ENCODE results near the gene DRC1. TPM values are rescaled to one million over a fixed set of nuclear protein-coding genes. Genes with fewer than 3 reads are reported as not detected.
A peak's percentile ranks its signal among the peaks of the same experiment; 100 is the strongest.
"Not testable (repeated sequence)": the region's sequence is repeated elsewhere in the genome, so short reads cannot be mapped to it uniquely, and the experiment has no call there.

Gene DRC1
- polyA plus RNA-seq, 10 donors: 0.10 to 0.28 (median 0.19) TPM; not detected in 3

DNA sequence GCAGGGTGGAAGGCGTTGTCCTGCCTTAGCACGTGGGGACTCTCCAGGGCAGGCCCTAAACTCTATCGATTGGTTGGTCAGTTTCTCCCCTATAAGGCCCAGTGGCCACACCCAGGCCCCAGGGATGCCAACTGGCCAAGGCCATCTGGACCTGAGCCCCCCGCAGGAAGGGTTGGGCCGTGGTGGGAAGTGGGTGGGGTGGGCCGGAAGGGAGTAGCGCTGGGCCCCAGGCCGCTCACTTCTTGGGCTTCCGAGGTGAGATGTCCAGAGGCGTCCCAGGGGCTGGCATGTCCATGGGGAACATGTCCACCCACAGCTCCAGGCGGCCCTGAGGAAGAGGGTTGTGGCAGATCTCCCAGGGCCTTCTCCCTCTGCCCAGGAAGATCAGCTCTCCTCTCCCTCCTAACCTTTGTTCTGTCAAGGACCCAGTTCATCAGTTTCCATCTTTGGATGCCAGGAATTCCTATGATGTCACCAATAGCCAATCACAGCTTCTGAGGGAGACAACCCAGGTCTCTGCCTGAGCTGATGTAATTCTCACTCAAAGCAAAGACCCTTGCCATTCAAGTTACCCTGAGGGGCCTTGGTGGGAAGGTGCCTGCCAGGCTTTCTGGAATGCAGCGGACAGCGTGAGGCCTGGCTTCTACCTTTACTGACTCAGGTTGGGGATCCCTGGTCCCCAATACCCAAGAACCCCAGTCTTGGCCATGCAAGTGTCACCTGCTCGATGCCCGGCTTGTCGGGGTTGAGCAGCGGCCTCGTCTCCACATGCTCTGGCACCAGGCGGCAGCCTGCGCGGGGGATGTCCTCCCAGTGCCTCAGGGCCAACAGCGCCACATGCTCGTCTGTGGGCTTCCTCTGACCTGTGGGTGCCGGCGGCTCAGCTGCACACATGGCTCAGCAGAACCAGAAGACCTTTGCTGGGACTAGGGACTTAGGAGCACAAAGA is 61.8 kb downstream of the DRC1 start:
- peak in 1 of 3 donors; percentile 34 for DNase-seq

DNA sequence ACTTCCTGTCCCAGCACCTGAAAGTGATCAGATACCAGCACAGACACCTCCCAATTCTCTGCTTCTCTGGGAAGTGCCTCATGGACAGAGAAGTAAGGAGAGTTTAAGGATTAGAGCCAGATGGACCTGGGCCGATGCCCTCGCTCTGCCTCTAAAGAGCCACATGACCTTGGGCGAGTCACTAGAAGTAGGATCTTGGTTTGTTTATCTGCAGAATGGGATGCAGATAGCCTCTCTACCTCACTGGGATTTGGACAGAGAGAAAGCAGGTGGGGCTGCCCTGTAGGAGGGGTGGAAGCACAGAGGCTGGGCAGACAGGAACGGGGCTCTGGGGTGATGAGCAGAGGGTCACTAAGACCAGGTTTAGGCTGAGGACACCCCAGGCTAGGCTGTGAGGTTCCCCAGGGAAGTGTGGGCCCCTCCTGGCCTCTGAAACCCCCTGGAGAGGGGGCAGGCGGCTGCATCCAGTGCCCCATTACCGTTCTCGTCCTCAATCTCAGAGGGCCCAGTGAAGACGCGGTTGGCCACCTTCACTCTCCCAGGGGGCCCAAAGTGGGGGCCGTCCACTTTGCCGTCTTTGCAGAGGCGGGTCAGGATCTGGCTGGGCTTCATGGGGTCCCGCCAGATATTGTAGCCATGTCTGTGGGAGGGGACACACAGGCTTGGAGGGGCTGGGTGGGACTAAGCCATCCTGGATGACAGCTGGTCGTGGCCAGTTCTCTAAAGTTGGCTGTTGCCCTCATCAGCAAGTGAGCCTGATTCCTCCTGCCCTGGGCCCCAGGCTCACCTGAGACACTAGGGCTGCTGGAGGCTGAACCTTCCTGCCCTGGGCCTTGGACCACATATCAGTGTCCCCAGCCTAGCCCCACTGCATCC is 62.9 kb downstream of the DRC1 start:
- no peak for DNase-seq

DNA sequence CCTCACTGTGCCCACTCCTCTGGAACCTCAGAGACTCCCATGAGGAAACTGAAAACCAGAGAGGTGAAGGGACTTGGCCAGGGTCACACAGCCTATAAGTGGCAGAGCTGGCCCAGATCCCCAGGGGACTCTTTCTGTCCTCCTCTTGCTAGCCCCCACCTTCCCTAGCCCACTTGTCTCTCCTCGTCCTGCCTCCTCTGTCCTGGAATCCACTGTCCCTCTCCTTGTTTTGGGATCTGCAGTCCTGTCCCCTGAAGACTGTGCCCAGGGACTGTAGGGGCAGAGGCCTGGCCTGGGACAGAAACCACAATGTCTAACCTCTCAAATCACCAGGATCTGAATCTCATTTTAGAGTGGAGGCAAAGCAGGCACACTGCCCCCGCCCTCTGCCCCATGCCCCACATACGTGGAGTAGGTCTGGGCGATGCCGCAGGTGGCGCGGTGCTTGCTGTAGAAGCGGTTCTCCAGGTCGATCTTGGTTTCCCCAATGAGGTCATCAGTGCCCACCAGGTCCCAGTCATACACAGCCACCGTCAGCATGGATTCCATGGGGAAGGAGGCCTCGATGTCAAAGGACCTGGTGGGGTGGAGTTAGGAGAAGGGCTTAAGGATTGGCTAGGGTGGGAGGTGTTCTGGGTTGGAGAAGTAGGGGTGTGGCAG is 63.7 kb downstream of the DRC1 start:
- DNase-seq: no peak

DNA sequence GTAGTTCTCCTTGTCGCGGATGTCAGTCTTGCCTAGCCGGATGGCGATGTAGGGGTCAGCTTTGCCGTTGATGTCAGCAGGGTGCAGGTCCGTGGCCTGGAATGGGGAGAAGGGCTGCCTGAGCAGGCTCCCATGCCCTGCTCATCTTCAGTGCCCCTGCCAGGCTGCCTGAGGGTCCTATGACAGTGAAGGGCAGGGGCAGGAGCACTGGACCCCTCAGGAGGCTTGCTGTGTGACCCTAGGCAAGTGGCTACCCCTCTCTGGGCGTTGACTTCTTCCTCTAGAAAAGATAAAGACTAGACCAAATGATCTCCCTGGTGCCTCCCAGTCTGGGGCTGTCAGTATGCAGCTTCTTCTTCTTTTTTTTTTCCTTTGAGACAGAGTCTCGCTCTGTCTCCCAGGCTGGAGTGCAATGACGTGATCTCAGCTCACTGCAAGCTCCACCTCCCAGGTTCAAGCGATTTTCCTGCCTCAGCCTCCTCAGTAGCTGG is 64.3 kb downstream of the DRC1 start:
- no peak for DNase-seq

DNA sequence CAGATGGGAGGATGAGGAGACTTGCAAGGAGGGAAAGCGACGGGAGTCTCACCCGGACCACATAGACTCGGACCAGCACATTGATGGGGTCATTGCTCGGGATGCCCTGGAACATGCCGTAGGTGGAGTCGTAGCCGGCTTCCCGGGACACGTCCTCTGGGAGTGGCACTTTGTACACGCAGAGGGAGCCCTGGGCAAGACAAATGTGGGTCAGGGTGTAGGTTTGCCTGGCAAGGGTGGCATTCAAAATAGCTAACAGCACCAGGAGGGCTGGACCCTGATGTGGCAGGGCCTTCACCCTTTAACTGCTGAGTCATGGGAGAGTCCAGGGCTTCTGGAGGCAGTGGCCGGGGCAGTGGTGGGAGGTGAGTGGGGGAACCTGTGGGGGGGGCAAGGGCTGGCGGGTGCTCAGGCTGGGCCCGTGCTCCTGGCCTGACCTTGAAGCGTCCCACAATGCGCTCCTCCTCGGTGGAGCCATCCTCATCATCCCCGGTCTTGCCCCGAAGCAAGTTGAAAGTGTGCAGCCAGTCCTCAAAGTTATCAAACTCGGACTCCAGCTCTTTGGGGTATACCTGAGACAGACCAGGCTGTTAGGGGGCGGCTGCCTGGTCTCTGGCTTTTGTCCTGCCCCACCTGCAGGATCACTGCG is 65.1 kb downstream of the DRC1 start:
- DNase-seq: no peak

DNA sequence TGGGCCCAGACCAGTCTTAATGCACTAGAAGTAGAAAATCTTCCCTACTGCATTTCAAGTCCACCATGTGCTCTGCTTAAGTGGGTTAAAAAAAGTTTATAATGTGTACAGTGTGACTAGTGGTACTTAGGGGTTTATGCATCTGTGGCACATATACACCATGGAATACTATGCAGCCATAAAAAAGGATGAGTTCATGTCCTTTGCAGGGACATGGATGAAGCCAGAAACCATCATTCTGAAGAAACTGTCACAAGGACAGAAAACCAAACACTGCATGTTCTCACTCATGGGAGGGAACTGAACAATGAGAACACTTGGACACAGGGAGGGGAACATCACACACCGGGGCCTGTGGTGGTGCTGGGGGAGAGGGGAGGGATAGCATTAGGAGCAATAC is 66.8 kb downstream of the DRC1 start:
- DNase-seq: not testable (repeated sequence)

DNA sequence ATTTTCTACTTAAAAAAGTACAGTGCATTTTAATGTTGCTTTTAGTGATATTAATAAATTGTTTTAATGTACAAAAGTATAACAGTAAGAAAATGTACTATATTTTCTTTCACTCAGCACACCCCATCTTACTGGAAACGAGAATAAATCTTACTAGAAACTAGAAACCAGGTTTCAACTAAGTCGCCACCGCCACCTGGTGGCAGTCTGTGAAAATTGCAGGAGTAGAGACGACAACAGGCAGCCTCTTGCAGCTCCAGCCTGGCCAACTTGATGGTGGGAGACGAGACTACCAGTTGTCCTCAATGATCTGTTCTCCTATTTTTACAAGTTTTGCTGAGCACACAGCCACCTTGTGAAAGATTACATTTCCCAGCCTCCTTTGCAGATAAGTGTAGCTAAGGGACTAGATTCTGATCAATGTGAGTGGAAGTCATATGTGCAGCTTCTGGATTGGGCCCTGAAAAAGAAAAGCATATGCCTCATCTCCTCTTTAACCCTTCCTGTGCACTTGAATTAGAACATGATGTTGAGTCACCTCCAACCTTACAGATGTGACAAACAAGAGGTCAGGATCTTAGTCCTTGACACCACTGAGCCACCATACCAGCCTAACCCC is 67.5 kb downstream of the DRC1 start:
- DNase-seq: no peak

DNA sequence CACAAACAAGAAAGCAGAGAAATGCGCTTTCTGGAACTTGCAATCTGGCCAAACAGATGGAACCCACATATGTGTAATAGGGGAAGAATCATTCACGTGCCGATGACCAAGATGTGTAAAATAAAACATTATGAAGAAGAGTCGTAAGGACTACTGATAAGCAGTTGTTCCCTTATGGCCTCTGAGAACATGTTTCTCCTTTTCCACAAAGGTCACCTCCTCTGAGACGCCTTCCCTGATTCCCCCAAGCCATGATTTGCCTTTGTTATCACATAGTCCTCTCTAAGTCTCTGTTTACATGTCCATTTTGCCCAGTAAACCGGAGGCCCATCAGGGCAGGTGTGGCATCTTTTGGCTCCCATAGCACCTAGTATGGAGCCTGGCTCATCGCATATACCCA is 68.2 kb downstream of the DRC1 start:
- DNase-seq: no peak

DNA sequence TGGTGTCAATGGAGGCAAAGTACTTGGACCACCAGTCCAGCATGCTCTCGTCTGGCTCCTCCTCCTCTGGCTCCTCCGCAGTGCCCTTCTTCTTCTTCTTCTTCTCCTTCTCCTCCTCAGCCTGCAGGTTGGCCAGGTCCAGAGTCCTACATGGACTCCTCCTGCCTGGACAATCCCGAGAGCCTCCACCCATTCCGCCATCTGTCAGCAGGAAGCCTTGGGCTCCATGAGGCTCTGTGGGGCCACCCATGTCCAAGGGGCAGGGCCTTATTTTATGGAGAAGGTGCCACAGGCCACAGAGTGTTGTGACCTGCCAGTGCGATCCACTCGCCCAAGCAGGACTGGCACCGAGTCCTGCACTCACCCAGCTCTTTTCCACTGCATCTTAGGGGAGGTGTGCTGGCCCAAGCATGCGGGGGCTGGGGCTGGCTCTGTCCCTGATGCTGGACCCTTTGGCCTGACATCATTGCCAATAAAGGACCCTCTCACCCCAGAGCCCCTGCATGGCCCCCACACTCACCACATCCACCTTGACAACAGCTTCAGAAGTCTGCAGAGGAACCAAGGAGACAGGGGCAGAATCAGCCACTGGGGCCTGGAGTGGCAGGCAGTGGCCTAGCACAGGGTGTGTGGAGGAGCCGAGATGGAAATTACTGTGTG is 69.0 kb downstream of the DRC1 start:
- DNase-seq: no peak

DNA sequence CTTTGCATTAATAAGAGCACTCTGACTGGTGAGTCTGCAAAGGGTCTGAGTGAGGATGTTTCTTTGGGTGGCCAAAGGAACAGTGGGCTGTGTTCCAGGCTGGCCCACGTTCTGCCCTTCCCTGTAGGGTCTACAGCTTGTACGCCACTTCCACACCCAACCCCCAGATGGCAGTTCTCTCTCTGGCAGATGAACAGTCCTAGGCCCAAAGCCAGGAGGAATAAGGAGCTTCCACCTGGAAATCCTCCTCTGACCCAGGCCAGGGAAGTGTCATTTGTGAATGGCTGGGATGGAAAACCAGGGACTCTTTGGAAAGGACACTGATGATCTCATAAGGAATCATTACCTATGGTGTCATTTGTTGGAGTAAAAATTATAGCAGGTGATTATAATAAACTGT is 69.6 kb downstream of the DRC1 start:
- DNase-seq: no peak

DNA sequence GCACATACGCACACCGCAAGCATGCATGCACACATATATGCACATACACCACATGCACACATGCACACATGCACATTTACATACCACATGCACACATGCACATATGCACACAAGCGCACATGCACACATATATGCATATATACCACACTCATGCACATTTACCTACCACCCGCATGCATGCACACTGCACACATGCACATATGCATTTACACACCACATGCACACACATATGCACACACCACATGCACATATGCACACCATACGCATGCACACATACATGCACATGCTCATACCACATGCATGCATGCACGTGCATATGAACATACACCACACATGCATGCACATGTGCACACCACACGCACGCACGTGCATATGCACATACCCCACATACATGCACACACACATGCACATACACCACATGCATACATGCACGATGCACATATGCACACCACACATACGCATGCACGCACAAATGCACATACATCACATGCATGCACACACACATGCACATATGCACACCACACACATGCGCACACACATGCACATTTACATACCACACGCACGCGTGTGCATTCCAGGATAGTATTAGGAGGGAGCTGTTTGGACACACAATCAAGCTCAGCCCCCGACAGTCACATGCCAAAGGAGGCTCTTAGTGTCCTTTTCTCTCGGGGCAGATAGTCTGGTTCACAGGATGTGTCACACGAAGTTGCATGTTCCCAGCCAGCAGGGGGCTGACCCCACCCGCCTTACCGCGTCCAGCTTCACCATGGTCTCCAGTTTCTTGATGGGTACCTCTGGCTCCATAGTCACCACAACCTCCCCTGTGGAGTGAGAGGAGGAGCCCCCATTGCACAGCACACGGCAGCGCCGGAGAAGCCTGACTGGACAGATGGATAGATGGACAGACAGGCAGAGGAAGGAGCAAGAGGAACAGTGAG is 70.3 kb downstream of the DRC1 start:
- DNase-seq: no peak

DNA sequence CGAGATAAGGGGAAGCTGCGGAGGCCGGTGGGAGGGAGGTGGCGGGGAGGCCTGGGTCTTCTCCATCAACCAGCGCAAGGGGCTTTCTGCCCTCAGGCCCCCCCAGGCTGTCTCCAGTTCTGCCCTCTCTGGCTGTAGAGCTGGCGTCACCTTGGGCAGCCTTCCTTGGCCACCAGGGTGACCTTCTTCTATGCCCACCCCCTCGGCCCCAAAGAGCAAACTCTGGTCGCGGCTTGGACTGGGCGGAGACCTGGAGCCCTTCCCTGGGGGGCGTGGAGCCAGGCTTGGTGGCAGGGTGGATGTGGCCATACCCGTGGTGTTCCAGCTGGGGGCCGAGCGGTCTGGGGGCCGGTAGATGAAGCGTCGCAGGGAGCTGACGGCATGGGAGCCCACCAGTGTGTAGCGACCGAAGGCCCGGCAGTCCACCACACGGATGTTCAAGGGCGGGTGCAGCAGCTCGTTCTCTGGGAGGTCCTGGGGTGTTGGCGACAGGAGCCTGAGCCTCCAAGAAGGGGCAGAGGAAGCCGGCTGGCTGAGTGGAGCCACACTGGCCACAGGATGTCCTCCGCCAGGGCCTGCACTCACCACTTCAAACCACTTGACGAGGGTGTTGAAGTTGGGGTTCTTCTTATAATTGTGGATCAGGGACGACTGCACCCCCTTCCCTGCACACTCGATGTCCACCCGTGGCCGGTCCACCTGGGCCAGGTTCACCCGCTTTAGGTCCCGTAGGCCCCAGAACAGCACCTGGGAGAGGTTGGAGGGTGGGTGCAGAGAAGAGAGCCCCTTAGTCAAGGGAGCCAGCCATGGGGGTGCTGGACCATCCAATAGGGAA is 71.3 kb downstream of the DRC1 start:
- DNase-seq: no peak

DNA sequence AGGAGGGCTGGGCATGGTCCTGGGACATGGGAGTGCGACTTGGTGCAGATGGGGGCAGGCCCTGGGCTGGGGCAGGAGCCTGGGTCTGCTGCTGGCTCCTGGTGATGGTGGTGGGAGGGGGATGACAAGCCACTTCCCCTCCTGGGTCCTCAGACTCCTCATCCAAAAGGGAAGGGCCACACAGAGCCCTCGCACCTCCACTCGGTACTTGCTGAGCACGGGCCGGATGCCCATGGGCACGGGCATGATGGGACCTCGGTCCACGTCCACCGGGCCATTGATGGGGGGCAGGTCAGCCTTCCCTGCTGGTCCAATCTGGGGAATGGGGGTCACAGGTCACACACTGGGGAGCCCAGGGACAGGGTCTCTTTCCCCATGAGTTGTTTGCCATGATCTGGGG is 72.1 kb downstream of the DRC1 start:
- no peak for DNase-seq

DNA sequence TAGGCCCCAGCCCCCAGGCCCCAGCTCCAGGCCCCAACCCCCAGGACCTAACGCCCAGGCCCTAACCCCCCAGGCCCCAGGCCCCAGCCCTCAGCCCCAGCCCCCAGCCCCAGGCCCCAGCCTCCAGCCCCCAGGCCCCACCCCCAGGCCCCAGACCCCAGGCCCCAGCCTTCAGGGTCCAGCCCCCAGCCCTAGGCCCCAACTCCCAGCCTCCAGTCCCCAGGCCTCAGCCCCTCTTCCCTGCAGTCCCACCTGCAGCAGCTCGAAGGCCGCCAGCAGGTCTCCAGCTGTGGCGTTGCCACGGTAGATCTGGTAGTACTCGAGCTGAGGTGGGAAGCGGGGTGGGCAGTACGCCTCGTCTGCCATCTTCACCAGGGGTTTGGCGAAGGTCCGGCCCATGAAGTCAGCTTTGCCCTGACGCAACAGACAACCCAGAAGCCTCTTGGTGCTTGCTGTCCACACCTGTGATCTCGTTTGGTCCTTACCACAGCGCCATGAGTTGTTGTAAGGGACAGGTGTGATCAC is 72.6 kb downstream of the DRC1 start:
- DNase-seq: no peak

DNA sequence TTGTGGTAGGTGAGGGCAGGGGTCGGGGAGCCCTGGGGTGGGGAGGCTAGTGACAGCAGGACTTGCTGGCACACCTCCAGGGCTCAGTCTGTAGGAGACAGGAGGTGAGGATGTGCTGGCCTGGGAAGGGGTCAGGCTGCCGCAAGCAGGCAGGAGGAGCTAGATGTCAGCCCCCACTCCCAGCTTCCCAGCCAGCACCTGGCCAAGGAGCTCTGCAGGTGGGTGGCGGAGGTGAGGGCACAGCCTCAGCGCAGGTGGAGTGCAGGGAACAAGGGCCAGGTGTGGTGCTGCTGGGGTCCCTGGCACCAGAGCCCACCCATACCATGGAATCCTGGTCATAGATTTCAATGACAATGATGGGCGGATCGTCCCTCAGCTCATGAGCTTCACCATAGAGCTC is 73.3 kb downstream of the DRC1 start:
- no peak for DNase-seq

DNA sequence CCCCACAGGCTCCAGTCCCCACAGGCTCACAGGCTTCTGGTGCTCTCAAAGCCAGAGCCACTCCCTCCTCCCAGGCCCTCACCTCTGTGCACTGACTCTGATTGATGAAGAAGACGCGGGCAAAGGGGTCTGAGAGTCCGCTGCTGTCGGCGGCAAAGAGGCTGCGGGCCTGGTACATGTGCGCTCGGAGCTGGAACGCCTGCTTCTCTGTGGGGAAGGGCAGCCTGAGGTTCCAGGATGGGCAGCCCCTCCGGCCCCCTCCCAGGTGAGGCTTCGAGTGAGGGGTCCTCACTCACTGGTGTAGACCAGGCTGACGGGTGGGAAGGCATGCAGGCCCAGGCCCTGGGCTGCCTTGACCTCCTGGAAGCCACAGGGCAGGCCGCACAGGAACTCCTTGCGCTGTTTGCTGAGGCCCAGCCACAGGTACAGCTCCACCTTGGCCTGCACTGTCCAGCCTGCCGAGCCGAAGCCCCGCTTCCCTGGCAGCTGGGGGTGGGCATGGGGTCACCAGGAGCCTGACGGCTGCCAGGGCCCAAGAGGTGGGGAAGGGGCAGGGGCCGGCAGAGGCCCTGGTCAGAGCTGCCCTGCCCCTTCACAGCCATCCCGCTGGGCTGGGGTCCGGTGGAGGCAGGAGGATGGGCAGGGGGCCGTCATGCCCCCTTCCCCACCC is 74.2 kb downstream of the DRC1 start:
- DNase-seq: no peak

DNA sequence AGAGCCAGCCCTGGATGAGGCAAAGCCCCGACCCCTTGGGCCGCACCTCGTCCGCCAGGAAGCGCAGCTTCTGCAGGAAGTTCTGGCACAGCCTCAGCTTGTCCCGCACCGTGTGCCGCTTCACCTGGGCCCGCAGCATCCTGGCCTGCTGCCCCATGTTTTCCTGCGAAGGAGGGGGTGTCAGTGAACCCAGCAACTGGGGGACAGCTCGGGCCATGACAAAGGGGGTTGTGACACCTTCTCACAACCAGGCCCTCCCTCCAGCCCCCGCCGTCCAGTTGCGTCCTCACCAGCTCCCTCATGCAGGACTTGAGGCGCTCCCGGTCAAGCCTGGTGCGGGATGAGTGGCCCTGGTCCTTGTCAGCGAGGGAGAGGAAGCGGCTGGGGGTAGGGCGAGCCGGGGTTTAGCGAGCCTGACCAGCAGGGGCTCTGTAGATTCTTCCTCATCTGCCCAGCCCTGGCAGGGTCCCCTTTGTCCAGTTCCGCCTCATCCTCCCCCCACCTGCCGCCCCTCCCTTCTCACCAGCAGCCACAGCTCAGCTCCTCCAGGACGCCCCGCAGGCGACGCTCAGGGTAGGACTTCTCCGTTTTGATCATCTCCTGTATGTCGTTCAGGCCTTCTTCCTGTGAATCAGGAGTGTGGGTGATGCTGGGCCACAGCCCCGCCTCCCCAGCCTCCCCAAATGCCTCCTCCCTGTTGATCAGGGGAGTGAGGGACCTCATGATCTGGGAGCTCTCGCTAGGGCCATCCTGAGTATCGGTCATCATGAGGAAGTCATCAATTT is 75.6 kb downstream of the DRC1 start:
- no peak for DNase-seq

Data from muscle of back (tissue), 11 donors.